Stomach smooth muscle (tissue), 2 donors: Measurements from ENCODE around the gene ROBO2.

Experiments
- H3K27ac ChIP-seq: one replicate; pipeline ENCODE4 v1.7.0; 2013; ENCODE audit warnings: mild to moderate bottlenecking, low read length, inconsistent platforms
- H3K27me3 ChIP-seq, 2 donors: one replicate each; pipeline ENCODE4 v1.7.0; 2013; ENCODE audit warnings: low read length in 2 of 2; ENCODE audit not compliant: insufficient read depth in 2 of 2, control insufficient read depth in 1 of 2
- H3K36me3 ChIP-seq, 2 donors: one replicate each; pipeline ENCODE4 v1.7.0; 2013; ENCODE audit warnings: low read length in 2 of 2; ENCODE audit not compliant: control insufficient read depth in 2 of 2, insufficient read depth in 2 of 2
- H3K4me1 ChIP-seq: one replicate; pipeline ENCODE4 v1.7.0; 2013; ENCODE audit warnings: low read length; ENCODE audit not compliant: control insufficient read depth, insufficient read depth
- H3K4me3 ChIP-seq, 2 donors: one replicate each; pipeline ENCODE4 v1.7.0; 2013; ENCODE audit warnings: low read length in 2 of 2
- H3K9ac ChIP-seq, 2 donors: one replicate each; pipeline ENCODE4 v1.7.0; 2013; ENCODE audit warnings: low read length in 2 of 2, mild to moderate bottlenecking in 1 of 2
- H3K9me3 ChIP-seq, 2 donors: one replicate each; pipeline ENCODE4 v1.7.0; 2013; ENCODE audit warnings: low read length in 2 of 2; ENCODE audit not compliant: control insufficient read depth in 2 of 2
- donor health status: healthy.
- donor health status: Pancreatic carcinoma.

Gene ROBO2

GRCh38 chr3:77028005-77028404 is 11.9 kb upstream of the ROBO2 start:
- Histone ChIP-seq H3K36me3 (no peaks in the 10 kb centered on the region), H3K27ac (no peak overlapping the region), H3K4me1 (no peaks in the 10 kb centered on the region), H3K27me3 (no peaks in the 10 kb centered on the region), H3K9ac (no peak overlapping the region), H3K4me3 (no peak overlapping the region), H3K9me3 (no peaks in the 10 kb centered on the region)

GRCh38 chr3:77038468-77038929 is 1.4 kb upstream of the ROBO2 start:
- Histone ChIP-seq H3K4me1 (peaks cover 10% of the 10 kb centered on the region), H3K9ac (no peak overlapping the region), H3K27me3 (peaks cover 4 to 22% of the 10 kb centered on the region in 2 donors), H3K27ac (no peak overlapping the region), H3K4me3 (peak overlapping the region; percentile 61 to 71), H3K36me3 (no peaks in the 10 kb centered on the region), H3K9me3 (no peaks in the 10 kb centered on the region)

- Histone ChIP-seq H3K36me3 (no peaks in the 10 kb centered on the region), H3K9me3 (no peaks in the 10 kb centered on the region), H3K27me3 (peaks cover 4 to 22% of the 10 kb centered on the region in 2 donors), H3K9ac (no peak overlapping the region), H3K27ac (no peak overlapping the region), H3K4me1 (peaks cover 10% of the 10 kb centered on the region), H3K4me3 (peak overlapping the region; percentile 61 to 71)
Measured at GRCh38 chr3:77038930-77039605, 831 bp upstream of the ROBO2 start.

- Histone ChIP-seq H3K9me3 (no peaks in the 10 kb centered on the region), H3K4me1 (peaks cover 10% of the 10 kb centered on the region), H3K36me3 (no peaks in the 10 kb centered on the region), H3K4me3 (peak overlapping the region; percentile 45 to 71), H3K27ac (no peak overlapping the region), H3K27me3 (peaks cover 4 to 22% of the 10 kb centered on the region in 2 donors), H3K9ac (no peak overlapping the region)
Measured at GRCh38 chr3:77040216-77040615, 317 bp downstream of the ROBO2 start.

- peaks cover 10% of the 10 kb centered on the region for H3K4me1 ChIP-seq
- H3K27ac ChIP-seq, result no peak overlapping the region
- H3K36me3 ChIP-seq, result no peaks in the 10 kb centered on the region
- peaks cover 4 to 22% of the 10 kb centered on the region in 2 donors for H3K27me3 ChIP-seq
- no peak overlapping the region for H3K9ac ChIP-seq
- H3K4me3 ChIP-seq, result no peak overlapping the region
- H3K9me3 ChIP-seq, result no peaks in the 10 kb centered on the region
Measured at GRCh38 chr3:77040926-77041722, 1.2 kb downstream of the ROBO2 start.

GRCh38 chr3:77041811-77042210 is 1.9 kb downstream of the ROBO2 start:
- no peak overlapping the region for H3K9ac ChIP-seq
- H3K27ac ChIP-seq, result no peak overlapping the region
- H3K27me3 ChIP-seq, result peaks cover 4 to 22% of the 10 kb centered on the region in 2 donors
- no peaks in the 10 kb centered on the region for H3K36me3 ChIP-seq
- no peaks in the 10 kb centered on the region for H3K9me3 ChIP-seq
- H3K4me3 ChIP-seq, result no peak overlapping the region
- H3K4me1 ChIP-seq, result peaks cover 10% of the 10 kb centered on the region

GRCh38 chr3:77042343-77042742 is 2.4 kb downstream of the ROBO2 start:
- Histone ChIP-seq H3K4me3 (no peak overlapping the region), H3K9me3 (no peaks in the 10 kb centered on the region), H3K4me1 (peaks cover 10% of the 10 kb centered on the region), H3K27ac (no peak overlapping the region), H3K9ac (no peak overlapping the region), H3K36me3 (no peaks in the 10 kb centered on the region), H3K27me3 (peaks cover 4 to 22% of the 10 kb centered on the region in 2 donors)

GRCh38 chr3:77042882-77043281 is 3.0 kb downstream of the ROBO2 start:
- no peak overlapping the region for H3K4me3 ChIP-seq

GRCh38 chr3:77045686-77046085 is 5.8 kb downstream of the ROBO2 start:
- no peak overlapping the region for H3K9ac ChIP-seq
- H3K4me3 ChIP-seq, result no peak overlapping the region
- no peaks in the 10 kb centered on the region for H3K9me3 ChIP-seq
- H3K27ac ChIP-seq, result no peak overlapping the region
- H3K27me3 ChIP-seq, result peaks cover 4 to 16% of the 10 kb centered on the region in 2 donors
- no peaks in the 10 kb centered on the region for H3K36me3 ChIP-seq
- no peaks in the 10 kb centered on the region for H3K4me1 ChIP-seq

More at GRCh38 chr3:77042882-77043281, 3.0 kb downstream of the ROBO2 start:
- Histone ChIP-seq H3K4me1 (peaks cover 10% of the 10 kb centered on the region), H3K9ac (no peak overlapping the region), H3K36me3 (no peaks in the 10 kb centered on the region), H3K27ac (no peak overlapping the region), H3K9me3 (no peaks in the 10 kb centered on the region), H3K27me3 (peaks cover 4 to 22% of the 10 kb centered on the region in 2 donors)

- H3K36me3 ChIP-seq, result no peaks in the 10 kb centered on the region
- H3K27me3 ChIP-seq, result no peaks in the 10 kb centered on the region
- no peaks in the 10 kb centered on the region for H3K9me3 ChIP-seq
- no peak overlapping the region for H3K4me3 ChIP-seq
- H3K9ac ChIP-seq, result no peak overlapping the region
- no peak overlapping the region for H3K27ac ChIP-seq
- no peaks in the 10 kb centered on the region for H3K4me1 ChIP-seq
Measured at GRCh38 chr3:77048186-77048585, 8.3 kb downstream of the ROBO2 start.

- H3K9me3 ChIP-seq, result no peaks in the 10 kb centered on the region
- H3K36me3 ChIP-seq, result no peaks in the 10 kb centered on the region
- no peaks in the 10 kb centered on the region for H3K27me3 ChIP-seq
- H3K27ac ChIP-seq, result no peak overlapping the region
- H3K9ac ChIP-seq, result no peak overlapping the region
- no peaks in the 10 kb centered on the region for H3K4me1 ChIP-seq
- H3K4me3 ChIP-seq, result no peak overlapping the region
Measured at GRCh38 chr3:77051591-77051990, 11.7 kb downstream of the ROBO2 start.
